HFFc6 (cell line): Measurements from ENCODE around the gene ATF4. TPM values are rescaled to one million over a fixed set of nuclear protein-coding genes. Genes with fewer than 3 reads are reported as not detected.

Source experiments
- DNase-seq: peaks from one replicate; pipeline ENCODE4 v3.0.0-alpha.2; 2018
- H3K27ac Mint-ChIP-seq: 2 replicates; pipeline ENCODE4 v1.8.0; 2020; ENCODE audit warnings: mild to moderate bottlenecking, mixed read lengths
- H3K27me3 Mint-ChIP-seq: 2 replicates; pipeline ENCODE4 v1.8.0; 2021; ENCODE audit warnings: mild to moderate bottlenecking, moderate library complexity, mixed read lengths; ENCODE audit not compliant: insufficient read depth
- H3K36me3 Mint-ChIP-seq: 2 replicates; pipeline ENCODE4 v1.8.0; 2021; ENCODE audit warnings: low read depth, mixed read lengths
- H3K4me1 Mint-ChIP-seq: 2 replicates; pipeline ENCODE4 v1.8.0; 2020; ENCODE audit warnings: low read depth, mixed read lengths
- H3K4me3 Mint-ChIP-seq: 2 replicates; pipeline ENCODE4 v1.8.0; 2020; ENCODE audit warnings: mild to moderate bottlenecking, moderate library complexity, mixed read lengths
- H3K9me3 Mint-ChIP-seq: 2 replicates; pipeline ENCODE4 v1.8.0; 2020; ENCODE audit warnings: mild to moderate bottlenecking, mixed read lengths
- CTCF ChIP-seq: fragments of 200-600 bp; sonication (generic); IDR thresholded peaks from 2 replicates; pipeline ENCODE4 v1.5.0; 2021; ENCODE audit warnings: antibody characterized with exemption, mild to moderate bottlenecking
- total RNA-seq, 6 experiments: library from RNA; stranded (reverse); fragmentation: NEBNext Ultra II Directional; extraction: Animal tissue kit (Norgen Biotek cat#: 25700); gene quantifications; 2 replicates in 1 of 6; 3 replicates in 5 of 6; pipeline ENCODE4 v1.2.3, GENCODE V29; 2021

Gene ATF4
- total RNA-seq, 6 experiments from 2014 or later, result 227 to 271 (median 249) TPM

- peaks cover 22% of the 10 kb centered on the region for H3K4me1 Mint-ChIP-seq
- H3K9me3 Mint-ChIP-seq, result no peaks in the 10 kb centered on the region
- H3K27ac Mint-ChIP-seq, result no peak overlapping the region
- TF ChIP-seq CTCF, result no peak
- H3K27me3 Mint-ChIP-seq, result peaks cover 4% of the 10 kb centered on the region
- H3K4me3 Mint-ChIP-seq, result no peak overlapping the region
- H3K36me3 Mint-ChIP-seq, result no peaks in the 10 kb centered on the region
- no peak for DNase-seq
Measured at GRCh38 chr22:39478441-39478850, 41.9 kb upstream of the ATF4 start.

- Mint-ChIP-seq H3K9me3 (no peaks in the 10 kb centered on the region), H3K27ac (no peak overlapping the region), H3K4me3 (no peak overlapping the region), H3K27me3 (peaks cover 4% of the 10 kb centered on the region), H3K36me3 (no peaks in the 10 kb centered on the region), H3K4me1 (peaks cover 17% of the 10 kb centered on the region)
- no peak for DNase-seq
- TF ChIP-seq CTCF, result no peak
Measured at GRCh38 chr22:39479254-39479653, 41.1 kb upstream of the ATF4 start.

- H3K36me3 Mint-ChIP-seq, result no peaks in the 10 kb centered on the region
- no peak for DNase-seq
- H3K27ac Mint-ChIP-seq, result no peak overlapping the region
- H3K27me3 Mint-ChIP-seq, result peaks cover 10% of the 10 kb centered on the region
- H3K4me1 Mint-ChIP-seq, result peaks cover 4% of the 10 kb centered on the region
- TF ChIP-seq CTCF, result no peak
- H3K9me3 Mint-ChIP-seq, result no peaks in the 10 kb centered on the region
- H3K4me3 Mint-ChIP-seq, result no peak overlapping the region
Measured at GRCh38 chr22:39480557-39480956, 39.8 kb upstream of the ATF4 start.

- Mint-ChIP-seq H3K9me3 (no peaks in the 10 kb centered on the region), H3K4me3 (no peak overlapping the region), H3K27me3 (peaks cover 10% of the 10 kb centered on the region), H3K4me1 (no peaks in the 10 kb centered on the region), H3K36me3 (no peaks in the 10 kb centered on the region), H3K27ac (no peak overlapping the region)
- no peak for DNase-seq
- no peak for TF ChIP-seq CTCF
Measured at GRCh38 chr22:39481054-39481453, 39.3 kb upstream of the ATF4 start.

- Mint-ChIP-seq H3K4me1 (no peaks in the 10 kb centered on the region), H3K4me3 (no peak overlapping the region), H3K27me3 (peaks cover 7% of the 10 kb centered on the region), H3K27ac (no peak overlapping the region), H3K36me3 (no peaks in the 10 kb centered on the region), H3K9me3 (no peaks in the 10 kb centered on the region)
- no peak for TF ChIP-seq CTCF
- no peak for DNase-seq
Measured at GRCh38 chr22:39481595-39481994, 38.8 kb upstream of the ATF4 start.

GRCh38 chr22:39482768-39483167 is 37.6 kb upstream of the ATF4 start:
- H3K4me3 Mint-ChIP-seq, result no peak overlapping the region
- DNase-seq, result peak; percentile 24

More at GRCh38 chr22:39482768-39483167, 37.6 kb upstream of the ATF4 start:
- H3K36me3 Mint-ChIP-seq, result no peaks in the 10 kb centered on the region
- H3K4me1 Mint-ChIP-seq, result no peaks in the 10 kb centered on the region
- H3K27ac Mint-ChIP-seq, result no peak overlapping the region
- peaks cover 9% of the 10 kb centered on the region for H3K27me3 Mint-ChIP-seq
- no peak for TF ChIP-seq CTCF
- no peaks in the 10 kb centered on the region for H3K9me3 Mint-ChIP-seq
